ENCODE data around the gene LMNA.

The LMNA gene

DNA sequence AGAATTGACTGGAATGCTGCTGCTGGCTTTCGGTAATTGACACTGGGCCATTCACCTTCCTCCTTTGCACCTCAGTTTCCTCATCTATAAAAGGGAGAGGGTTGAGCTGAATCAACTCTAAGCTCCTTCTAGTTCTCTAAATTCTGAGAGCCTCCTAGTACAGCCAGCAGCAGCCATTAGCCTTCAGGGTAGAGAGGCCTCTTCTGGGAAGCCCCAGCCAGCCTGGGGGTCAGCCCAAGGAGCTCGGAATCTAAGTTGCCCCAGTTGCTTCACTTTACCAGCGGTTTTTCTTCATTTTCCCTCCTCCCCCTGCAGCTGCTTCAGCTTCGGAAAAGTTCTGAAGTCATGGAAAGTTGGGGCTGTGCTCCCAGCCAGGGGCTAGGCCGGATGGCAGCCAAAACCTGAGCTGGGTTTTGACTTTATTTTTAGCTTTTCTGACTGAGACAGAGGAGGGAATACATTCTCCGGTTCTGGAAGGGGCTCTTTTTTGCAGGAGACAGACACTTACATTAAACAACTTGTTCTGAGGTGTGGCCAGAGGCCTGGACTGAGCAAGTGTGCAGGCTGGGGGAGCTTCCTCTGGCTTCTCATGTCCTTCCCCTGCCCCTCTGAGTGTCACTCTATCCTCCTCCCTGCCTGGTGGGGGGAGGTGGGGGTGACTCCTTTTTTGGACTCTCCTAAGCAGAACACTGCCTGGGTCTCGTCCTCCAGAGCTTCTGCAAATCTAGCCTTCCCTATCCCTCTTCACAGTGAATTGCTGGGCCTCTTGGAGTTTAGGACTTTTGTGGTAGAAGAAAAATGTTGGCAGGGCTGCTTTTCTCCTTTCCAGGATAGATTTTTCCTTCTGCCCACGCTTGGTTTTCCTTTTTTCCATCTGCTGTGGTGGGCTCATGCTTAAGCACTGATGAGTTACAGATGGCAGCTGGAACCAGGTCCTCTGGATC, 14.4 kb downstream of the LMNA start:
- DNase-seq (ENCODE audit: extremely low read depth, low read depth) = no peak
- TF ChIP-seq CTCF (IDR thresholded peaks at IDR 0.05; ENCODE audit: low read depth, low read length) = no peak

GRCh38 chr1:156129687-156130577, 15.4 kb downstream of the LMNA start:
- peak; percentile 92 for TF ChIP-seq CTCF (IDR thresholded peaks at IDR 0.05; ENCODE audit: low read depth, low read length)
- DNase-seq (ENCODE audit: extremely low read depth, low read depth) = peak; percentile 96

- TF ChIP-seq CTCF (IDR thresholded peaks at IDR 0.05; ENCODE audit: low read depth, low read length) = no peak
Observed at GRCh38 chr1:156130578-156130942, 16.0 kb downstream of the LMNA start.

DNA sequence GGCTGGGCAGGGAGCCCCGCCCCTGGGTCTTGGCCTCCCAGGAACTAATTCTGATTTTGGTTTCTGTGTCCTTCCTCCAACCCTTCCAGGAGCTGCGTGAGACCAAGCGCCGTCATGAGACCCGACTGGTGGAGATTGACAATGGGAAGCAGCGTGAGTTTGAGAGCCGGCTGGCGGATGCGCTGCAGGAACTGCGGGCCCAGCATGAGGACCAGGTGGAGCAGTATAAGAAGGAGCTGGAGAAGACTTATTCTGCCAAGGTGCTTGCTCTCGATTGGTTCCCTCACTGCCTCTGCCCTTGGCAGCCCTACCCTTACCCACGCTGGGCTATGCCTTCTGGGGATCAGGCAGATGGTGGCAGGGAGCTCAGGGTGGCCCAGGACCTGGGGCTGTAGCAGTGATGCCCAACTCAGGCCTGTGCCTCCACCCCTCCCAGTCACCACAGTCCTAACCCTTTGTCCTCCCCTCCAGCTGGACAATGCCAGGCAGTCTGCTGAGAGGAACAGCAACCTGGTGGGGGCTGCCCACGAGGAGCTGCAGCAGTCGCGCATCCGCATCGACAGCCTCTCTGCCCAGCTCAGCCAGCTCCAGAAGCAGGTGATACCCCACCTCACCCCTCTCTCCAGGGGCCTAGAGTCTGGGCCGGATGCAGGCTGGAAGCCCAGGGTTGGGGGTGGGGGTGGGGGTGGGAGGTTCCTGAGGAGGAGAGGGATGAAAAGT, 20.4 kb downstream of the LMNA start:
- TF ChIP-seq CTCF (IDR thresholded peaks at IDR 0.05; ENCODE audit: low read depth, low read length) = no peak
- DNase-seq (ENCODE audit: extremely low read depth, low read depth) = no peak

More at GRCh38 chr1:156130578-156130942, 16.0 kb downstream of the LMNA start:
- DNase-seq (ENCODE audit: extremely low read depth, low read depth) = no peak

DNA sequence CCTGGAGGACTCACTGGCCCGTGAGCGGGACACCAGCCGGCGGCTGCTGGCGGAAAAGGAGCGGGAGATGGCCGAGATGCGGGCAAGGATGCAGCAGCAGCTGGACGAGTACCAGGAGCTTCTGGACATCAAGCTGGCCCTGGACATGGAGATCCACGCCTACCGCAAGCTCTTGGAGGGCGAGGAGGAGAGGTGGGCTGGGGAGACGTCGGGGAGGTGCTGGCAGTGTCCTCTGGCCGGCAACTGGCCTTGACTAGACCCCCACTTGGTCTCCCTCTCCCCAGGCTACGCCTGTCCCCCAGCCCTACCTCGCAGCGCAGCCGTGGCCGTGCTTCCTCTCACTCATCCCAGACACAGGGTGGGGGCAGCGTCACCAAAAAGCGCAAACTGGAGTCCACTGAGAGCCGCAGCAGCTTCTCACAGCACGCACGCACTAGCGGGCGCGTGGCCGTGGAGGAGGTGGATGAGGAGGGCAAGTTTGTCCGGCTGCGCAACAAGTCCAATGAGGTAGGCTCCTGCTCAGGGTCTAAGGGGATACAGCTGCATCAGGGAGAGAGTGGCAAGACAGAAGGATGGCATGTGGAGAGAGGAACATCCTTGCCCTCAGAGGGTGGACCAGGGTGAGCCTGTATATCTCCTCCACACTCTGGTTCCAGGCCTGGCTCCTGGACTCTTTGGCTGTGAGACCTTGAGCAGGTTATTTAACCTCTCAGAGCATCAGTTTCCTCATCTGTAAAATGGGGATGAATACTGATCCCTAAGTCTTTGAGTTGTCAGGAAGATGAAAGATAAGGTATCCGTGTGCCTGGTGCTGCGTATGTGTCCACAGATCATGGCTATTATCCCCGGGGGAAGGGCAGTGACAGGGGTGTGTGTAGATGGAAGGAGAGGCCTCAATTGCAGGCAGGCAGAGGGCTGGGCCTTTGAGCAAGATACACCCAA, 21.7 kb downstream of the LMNA start:
- TF ChIP-seq CTCF (IDR thresholded peaks at IDR 0.05; ENCODE audit: low read depth, low read length) = no peak

DNA sequence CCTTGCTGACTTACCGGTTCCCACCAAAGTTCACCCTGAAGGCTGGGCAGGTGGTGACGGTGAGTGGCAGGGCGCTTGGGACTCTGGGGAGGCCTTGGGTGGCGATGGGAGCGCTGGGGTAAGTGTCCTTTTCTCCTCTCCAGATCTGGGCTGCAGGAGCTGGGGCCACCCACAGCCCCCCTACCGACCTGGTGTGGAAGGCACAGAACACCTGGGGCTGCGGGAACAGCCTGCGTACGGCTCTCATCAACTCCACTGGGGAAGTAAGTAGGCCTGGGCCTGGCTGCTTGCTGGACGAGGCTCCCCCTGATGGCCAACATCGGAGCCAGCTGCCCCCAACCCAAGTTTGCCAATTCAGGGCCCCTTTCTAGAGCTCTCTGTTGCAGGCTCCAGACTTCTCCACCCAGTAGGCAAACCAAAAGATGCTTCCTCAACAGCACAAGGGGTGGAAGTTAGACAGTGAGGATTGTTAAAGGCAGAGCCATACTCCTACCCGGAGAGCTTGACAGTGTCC, 22.5 kb downstream of the LMNA start:
- no peak for DNase-seq (ENCODE audit: extremely low read depth, low read depth)
- peak; percentile 12 for TF ChIP-seq CTCF (IDR thresholded peaks at IDR 0.05; ENCODE audit: low read depth, low read length)

More for the DNA sequence above, 21.7 kb downstream of the LMNA start:
- no peak for DNase-seq (ENCODE audit: extremely low read depth, low read depth)
